Ascending aorta (tissue), 2 donors: Measurements from ENCODE around the gene LZTS2. TPM values are rescaled to one million over a fixed set of nuclear protein-coding genes. Genes with fewer than 3 reads are reported as not detected.

Source experiments
- DNase-seq, 2 donors: peaks; one replicate each; pipeline ENCODE4 v3.0.0-alpha.2; 2019; ENCODE audit warnings: low spot score in 2 of 2
- H3K27ac ChIP-seq, 2 donors: fragments of 200-600 bp; sonication (generic); one replicate each; pipeline ENCODE4 v1.5.1; 2016 to 2017; ENCODE audit warnings: mild to moderate bottlenecking in 1 of 2
- H3K27me3 ChIP-seq: fragments of 200-600 bp; sonication (generic); one replicate; pipeline ENCODE4 v1.5.1; 2017
- H3K36me3 ChIP-seq, 2 donors: fragments of 200-600 bp; sonication (generic); one replicate each; pipeline ENCODE4 v1.5.1; 2016
- H3K4me1 ChIP-seq, 2 donors: fragments of 200-600 bp; sonication (generic); one replicate each; pipeline ENCODE4 v1.5.1; 2016 to 2017; ENCODE audit warnings: mild to moderate bottlenecking in 1 of 2
- H3K4me3 ChIP-seq, 2 donors: fragments of 200-600 bp; sonication (generic); one replicate each; pipeline ENCODE4 v1.5.1; 2016 to 2017; ENCODE audit warnings: mild to moderate bottlenecking in 1 of 2
- H3K9me3 ChIP-seq, 2 donors: fragments of 200-600 bp; sonication (generic); one replicate each; pipeline ENCODE4 v1.5.1; 2016
- CTCF ChIP-seq, 3 experiments: fragments of 200-600 bp in 2 of 3; fragments of 450-650 bp in 1 of 3; sonication (generic) in 2 of 3; IDR thresholded peaks; one replicate each; pipeline ENCODE4 v1.5.1; 2016 to 2019; ENCODE audit warnings: antibody characterized with exemption in 3 of 3, mild to moderate bottlenecking in 1 of 3, moderate library complexity in 1 of 3
- intact Hi-C: fragments of 100-400 bp; cut with DNase I; formaldehyde crosslinking; loops from one replicate; pipeline ENCODE4 v1.15.1; 2023
- total RNA-seq: library from RNA; depleted of rRNA; stranded (reverse); fragments of >200 nt; gene quantifications from one replicate; pipeline ENCODE4 v1.1.0, GENCODE V29; 2016

The LZTS2 gene
- total RNA-seq, 1 donor from 2014 or later, result 169 TPM

- Histone ChIP-seq H3K36me3 (peaks cover 17 to 25% of the 10 kb centered on the region in 2 donors), H3K27me3 (no peaks in the 10 kb centered on the region), H3K27ac (no peak overlapping the region), H3K4me3 (peak overlapping the region; percentile 84 to 90), H3K9me3 (no peaks in the 10 kb centered on the region), H3K4me1 (peaks cover 9 to 16% of the 10 kb centered on the region in 2 donors)
- TF ChIP-seq CTCF (IDR thresholded peaks at IDR 0.05), result no peak
- intact Hi-C loops, result no loop called here
- DNase-seq, result no peak
Measured at GRCh38 chr10:100988166-100988565, 11.4 kb upstream of the LZTS2 start.

GRCh38 chr10:100989088-100989487 lies 10.5 kb upstream of the LZTS2 start:
- DNase-seq, result no peak
- no peak for TF ChIP-seq CTCF (IDR thresholded peaks at IDR 0.05)
- Histone ChIP-seq H3K9me3 (no peaks in the 10 kb centered on the region), H3K4me1 (peaks cover 9 to 16% of the 10 kb centered on the region in 2 donors), H3K36me3 (peaks cover 18 to 25% of the 10 kb centered on the region in 2 donors), H3K4me3 (no peak overlapping the region), H3K27ac (no peak overlapping the region), H3K27me3 (no peaks in the 10 kb centered on the region)
- intact Hi-C loops, result no loop called here

GRCh38 chr10:100993986-100994708 lies 5.5 kb upstream of the LZTS2 start:
- Histone ChIP-seq H3K36me3 (peaks cover 14 to 25% of the 10 kb centered on the region in 2 donors), H3K4me3 (no peak overlapping the region), H3K9me3 (no peaks in the 10 kb centered on the region), H3K27ac (no peak overlapping the region), H3K4me1 (peaks cover 7 to 15% of the 10 kb centered on the region in 2 donors), H3K27me3 (no peaks in the 10 kb centered on the region)
- no peak for DNase-seq
- intact Hi-C loops, result loop anchor here (1.0 to 10.0 kb wide), 2 partner anchors 19 to 459 kb away; partner anchors contain the start of gene HIF1AN
- TF ChIP-seq CTCF (IDR thresholded peaks at IDR 0.05), result peak; percentile 62 to 75 (median 64)

GRCh38 chr10:100995181-100995580 lies 4.4 kb upstream of the LZTS2 start:
- Histone ChIP-seq H3K36me3 (peaks cover 14 to 23% of the 10 kb centered on the region in 2 donors), H3K27me3 (no peaks in the 10 kb centered on the region), H3K27ac (peak overlapping the region in 1 of 2 donors; percentile 99), H3K4me3 (no peak overlapping the region), H3K9me3 (no peaks in the 10 kb centered on the region), H3K4me1 (peaks cover 7 to 15% of the 10 kb centered on the region in 2 donors)
- intact Hi-C loops, result loop anchor here (5.0 to 10.0 kb wide), 2 partner anchors 460 to 822 kb away; partner anchors contain the start of genes HIF1AN and OGA
- TF ChIP-seq CTCF (IDR thresholded peaks at IDR 0.05), result no peak
- DNase-seq, result no peak

GRCh38 chr10:100996678-100997359 lies 2.8 kb upstream of the LZTS2 start:
- Histone ChIP-seq H3K27me3 (no peaks in the 10 kb centered on the region), H3K36me3 (peaks cover 6 to 7% of the 10 kb centered on the region in 2 donors), H3K4me1 (peaks cover 10 to 25% of the 10 kb centered on the region in 2 donors), H3K9me3 (no peaks in the 10 kb centered on the region), H3K27ac (peak overlapping the region; percentile 99 to 100), H3K4me3 (peak overlapping the region; percentile 79 to 92)
- DNase-seq, result no peak
- intact Hi-C loops, result loop anchor here (1.0 to 10.0 kb wide), 3 partner anchors 34 to 820 kb away; partner anchors contain the start of genes HIF1AN, OGA, PDZD7 and SFXN3
- no peak for TF ChIP-seq CTCF (IDR thresholded peaks at IDR 0.05)
